Kidney tubule cell (primary cell): ENCODE data around the gene TESK2.
A peak's percentile ranks its signal among the peaks of the same experiment; 100 is the strongest.

Source experiments
- DNase-seq: peaks from one replicate; pipeline ENCODE4 v3.0.0-alpha.2; 2018; ENCODE audit warnings: low spot score

Gene TESK2

GRCh38 chr1:45304311-45305081 is 186.5 kb downstream of the TESK2 start:
- DNase-seq = peak; percentile 70

- peak; percentile 98 for DNase-seq
Measured at GRCh38 chr1:45303520-45304310, 187.2 kb downstream of the TESK2 start.

DNA sequence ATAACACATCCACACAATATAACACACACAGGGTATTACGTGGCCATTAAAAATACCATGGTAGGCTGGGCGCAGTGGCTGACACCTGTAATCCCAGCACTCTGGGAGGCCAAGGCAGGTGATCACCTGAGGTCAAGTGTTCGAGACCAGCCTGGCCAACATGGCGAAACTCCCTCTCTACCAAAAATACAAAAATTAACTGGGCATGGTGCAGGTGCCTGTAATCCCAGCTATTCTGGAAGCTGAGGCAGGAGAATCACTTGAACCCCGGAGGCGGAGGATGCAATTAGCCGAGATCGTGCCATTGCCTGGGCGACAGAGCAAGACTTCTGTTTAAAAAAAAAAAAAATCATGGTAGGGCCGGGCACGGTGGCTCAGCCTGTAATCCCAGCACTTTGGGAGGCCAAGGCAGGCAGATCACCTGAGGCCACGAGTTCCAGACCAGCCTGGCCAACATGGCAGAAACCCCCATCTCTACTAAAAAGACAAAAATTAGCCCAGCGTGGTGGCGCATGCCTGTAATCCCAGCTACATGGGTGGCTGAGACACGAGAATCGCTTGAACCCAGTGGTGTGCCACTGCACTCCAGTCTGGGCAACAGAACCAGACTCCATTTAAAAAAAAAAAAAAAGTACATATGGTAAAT is 188.3 kb downstream of the TESK2 start:
- DNase-seq = no peak

GRCh38 chr1:45300669-45300997 is 190.3 kb downstream of the TESK2 start:
- no peak for DNase-seq

GRCh38 chr1:45299981-45300668 is 190.8 kb downstream of the TESK2 start:
- peak; percentile 72 for DNase-seq

DNA sequence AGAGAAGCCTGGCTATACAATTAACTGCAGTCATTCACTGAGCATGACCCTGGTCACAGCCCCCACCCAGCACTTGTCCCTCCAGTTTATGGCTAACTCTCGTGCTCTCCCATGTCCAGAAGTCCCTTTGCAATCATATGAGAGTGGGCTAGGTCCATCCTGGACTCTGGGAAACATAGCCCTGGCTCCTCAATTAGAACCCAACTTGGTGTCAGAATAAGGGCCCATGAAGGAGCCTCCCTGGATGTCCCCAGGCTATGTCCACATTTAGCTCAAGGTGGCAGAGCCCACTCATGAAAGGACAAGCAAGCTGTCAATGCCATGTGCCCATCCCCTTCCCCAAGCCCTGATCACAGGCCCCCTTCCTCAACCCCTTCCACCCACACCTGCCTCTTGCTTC is 191.7 kb downstream of the TESK2 start:
- DNase-seq = no peak

DNA sequence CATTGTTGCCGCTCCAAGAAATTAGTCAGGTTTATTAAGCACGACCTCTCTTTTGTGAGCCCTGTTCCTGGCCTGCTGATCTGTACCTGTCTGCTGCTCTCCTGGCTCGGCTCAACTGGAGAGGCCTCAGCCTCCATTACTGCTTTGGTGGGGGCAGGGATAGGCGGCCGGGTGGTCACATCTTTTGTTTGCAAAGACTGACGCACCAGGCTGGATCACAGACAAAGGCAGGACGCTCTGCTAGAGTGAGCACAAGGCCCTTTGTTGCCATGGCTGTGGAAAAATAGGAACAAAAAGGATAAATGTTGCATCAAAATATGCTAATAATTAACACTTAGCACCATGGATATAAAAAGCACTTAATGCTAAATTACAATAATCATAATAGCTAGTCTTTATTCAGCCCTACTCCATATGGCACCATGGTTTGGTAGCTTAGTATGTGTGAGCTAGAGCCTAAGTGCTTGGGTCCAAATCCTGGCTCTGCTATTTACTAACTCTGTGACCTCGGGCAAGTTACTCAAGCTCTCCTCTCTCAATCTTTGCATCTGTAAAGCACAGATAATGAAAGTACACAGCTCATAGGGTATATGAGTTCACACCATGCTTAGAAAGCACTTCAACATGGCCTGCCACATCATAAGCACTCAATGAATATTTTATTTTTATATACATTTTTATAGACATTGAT is 193.2 kb downstream of the TESK2 start:
- peak; percentile 43 for DNase-seq
